Ovary (tissue), 9 donors: ENCODE measurements around the gene CCL14. TPM values are rescaled to one million over a fixed set of nuclear protein-coding genes. Genes with fewer than 3 reads are reported as not detected.

Experiments
- DNase-seq, 5 donors: peaks; one replicate each; pipeline ENCODE4 v3.0.0-alpha.2; 2019 to 2020
- H3K27ac ChIP-seq, 2 donors: fragments of 200-600 bp; one replicate each; pipeline versions ENCODE4 v1.5.1 to v1.8.0; 2019 to 2022
- H3K27me3 ChIP-seq: fragments of 200-600 bp; one replicate; pipeline ENCODE4 v1.8.0; 2022
- H3K36me3 ChIP-seq: fragments of 200-600 bp; sonication (generic); one replicate; pipeline ENCODE4 v1.5.1; 2019
- H3K4me1 ChIP-seq: one replicate; pipeline ENCODE4 v1.8.1; 2013; ENCODE audit warnings: mild to moderate bottlenecking, moderate library complexity; ENCODE audit not compliant: insufficient read depth
- H3K4me3 ChIP-seq: fragments of 200-600 bp; sonication (generic); one replicate; pipeline ENCODE4 v1.5.1; 2017
- H3K9me3 ChIP-seq, 2 donors: fragments of 200-600 bp in 1 of 2; sonication (generic) in 1 of 2; one replicate each; pipeline versions ENCODE4 v1.5.1 to v1.8.1; 2013 to 2019; ENCODE audit warnings: mild to moderate bottlenecking in 1 of 2, moderate library complexity in 1 of 2
- EP300 ChIP-seq: sonication (generic); formaldehyde crosslinking; IDR thresholded peaks from one replicate; pipeline ENCODE4 v1.6.1; 2017; ENCODE audit warnings: antibody characterized with exemption
- POLR2A ChIP-seq: fragments of 450-650 bp; IDR thresholded peaks from one replicate; pipeline ENCODE4 v1.6.1; 2017; ENCODE audit warnings: antibody characterized with exemption, mild to moderate bottlenecking, moderate library complexity
- whole genome bisulfite sequencing, 3 donors: extraction: QIAGEN DNeasy Blood & Tissue Kit in 1 of 3; methylation state at CpG; one replicate each; pipeline versions ENCODE4 v1.1.5 to v1.1.7; 2013 to 2017; 5-methylcytosine and 5-hydroxymethylcytosine counted together
- intact Hi-C, 4 donors: fragments of 100-400 bp; cut with DNase I; formaldehyde crosslinking; loops; one replicate each; pipeline versions ENCODE4 v1.11.0 to v1.15.1; 2022 to 2023
- polyA plus RNA-seq, 2 donors: library from polyadenylated mRNA; stranded (reverse); fragments of 200-250 nt in 1 of 2; fragments of 350-450 nt in 1 of 2; fragmentation: Illumina TruSeq in 1 of 2; extraction: RNeasy Lipid Tissue Mini Kit (QIAGEN cat#74804) in 1 of 2; gene quantifications; one replicate each; pipeline ENCODE4 v1.2.3, GENCODE V29; 2013 to 2014
- total RNA-seq, 7 donors: library from RNA; depleted of rRNA in 2 of 7; stranded (reverse); fragments of >200 nt in 2 of 7; fragmentation: NEBNext Ultra II Directional in 3 of 7; extraction: Animal tissue kit (Norgen Biotek cat#: 25700) in 3 of 7; gene quantifications; one replicate each; pipeline versions ENCODE4 v1.1.0 to v1.2.4, GENCODE V29; 2016 to 2023
- TF ChIP-seq, protein P1 (sequence below), 3 donors: fragments of 450-650 bp in 2 of 3; fragments of 200-600 bp in 1 of 3; IDR thresholded peaks; one replicate each; pipeline versions ENCODE4 v1.5.1 to v1.8.0; 2016 to 2022; ENCODE audit warnings: antibody characterized with exemption in 3 of 3, mild to moderate bottlenecking in 1 of 3
- donor health status: DM: no; HTN: no; CAD: no; lungs with moderate emphysema.
- donor health status: DM: no; HTN: no; CAD: no.
- donor health status: Bipolar disorder and iron deficiency.
- donor health status: DM: yes; HTN: yes; CAD: no.
- donor health status: DM: no; HTN: no; CAD: no.
- donor health status: DM: yes; HTN: yes; CAD: no.

The CCL14 gene
- total and polyA plus RNA-seq, 9 donors: 3.3 to 411 (median 15.1) TPM

DNA sequence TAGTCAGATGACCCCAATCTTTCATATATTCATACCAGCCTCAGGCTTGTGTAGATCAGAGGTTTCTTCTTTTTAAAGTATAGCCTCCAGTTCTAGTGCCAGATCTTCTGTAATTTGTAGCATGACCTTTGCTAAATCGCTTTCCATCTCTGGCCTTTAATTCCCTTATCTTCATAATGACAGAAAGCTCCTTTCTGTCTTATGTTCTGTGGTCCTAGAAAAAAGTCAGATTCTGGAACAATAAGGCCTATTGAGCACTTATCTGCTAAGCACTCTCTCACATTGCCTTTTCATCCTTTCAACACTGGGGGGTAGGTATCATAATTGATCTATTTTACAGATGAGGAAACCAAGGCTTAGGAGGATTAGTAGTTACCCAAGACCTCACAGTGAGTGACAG, 14.5 kb downstream of the CCL14 start:
- H3K27me3 ChIP-seq: no peaks in the 10 kb centered on the region
- no peaks in the 10 kb centered on the region for H3K36me3 ChIP-seq
- intact Hi-C loops: loop anchor here in 2 of 4 donors (10.0 kb wide), 2 partner anchors 503 to 513 kb away; partner anchors contain the start of gene ZNHIT3 (in 1 of the 2)
- 86 to 91% (median 89%) methylated on average over 1 of the region's 1 CpG for WGBS, 3 donors
- no peaks in the 10 kb centered on the region for H3K9me3 ChIP-seq
- TF ChIP-seq, protein P1, sequence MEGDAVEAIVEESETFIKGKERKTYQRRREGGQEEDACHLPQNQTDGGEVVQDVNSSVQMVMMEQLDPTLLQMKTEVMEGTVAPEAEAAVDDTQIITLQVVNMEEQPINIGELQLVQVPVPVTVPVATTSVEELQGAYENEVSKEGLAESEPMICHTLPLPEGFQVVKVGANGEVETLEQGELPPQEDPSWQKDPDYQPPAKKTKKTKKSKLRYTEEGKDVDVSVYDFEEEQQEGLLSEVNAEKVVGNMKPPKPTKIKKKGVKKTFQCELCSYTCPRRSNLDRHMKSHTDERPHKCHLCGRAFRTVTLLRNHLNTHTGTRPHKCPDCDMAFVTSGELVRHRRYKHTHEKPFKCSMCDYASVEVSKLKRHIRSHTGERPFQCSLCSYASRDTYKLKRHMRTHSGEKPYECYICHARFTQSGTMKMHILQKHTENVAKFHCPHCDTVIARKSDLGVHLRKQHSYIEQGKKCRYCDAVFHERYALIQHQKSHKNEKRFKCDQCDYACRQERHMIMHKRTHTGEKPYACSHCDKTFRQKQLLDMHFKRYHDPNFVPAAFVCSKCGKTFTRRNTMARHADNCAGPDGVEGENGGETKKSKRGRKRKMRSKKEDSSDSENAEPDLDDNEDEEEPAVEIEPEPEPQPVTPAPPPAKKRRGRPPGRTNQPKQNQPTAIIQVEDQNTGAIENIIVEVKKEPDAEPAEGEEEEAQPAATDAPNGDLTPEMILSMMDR (IDR thresholded peaks at IDR 0.05): no peak
- TF ChIP-seq POLR2A (no peak), EP300 (no peak)
- no peak overlapping the region for H3K27ac ChIP-seq
- no peak overlapping the region for H3K4me3 ChIP-seq
- no peak for DNase-seq
- no peaks in the 10 kb centered on the region for H3K4me1 ChIP-seq

DNA sequence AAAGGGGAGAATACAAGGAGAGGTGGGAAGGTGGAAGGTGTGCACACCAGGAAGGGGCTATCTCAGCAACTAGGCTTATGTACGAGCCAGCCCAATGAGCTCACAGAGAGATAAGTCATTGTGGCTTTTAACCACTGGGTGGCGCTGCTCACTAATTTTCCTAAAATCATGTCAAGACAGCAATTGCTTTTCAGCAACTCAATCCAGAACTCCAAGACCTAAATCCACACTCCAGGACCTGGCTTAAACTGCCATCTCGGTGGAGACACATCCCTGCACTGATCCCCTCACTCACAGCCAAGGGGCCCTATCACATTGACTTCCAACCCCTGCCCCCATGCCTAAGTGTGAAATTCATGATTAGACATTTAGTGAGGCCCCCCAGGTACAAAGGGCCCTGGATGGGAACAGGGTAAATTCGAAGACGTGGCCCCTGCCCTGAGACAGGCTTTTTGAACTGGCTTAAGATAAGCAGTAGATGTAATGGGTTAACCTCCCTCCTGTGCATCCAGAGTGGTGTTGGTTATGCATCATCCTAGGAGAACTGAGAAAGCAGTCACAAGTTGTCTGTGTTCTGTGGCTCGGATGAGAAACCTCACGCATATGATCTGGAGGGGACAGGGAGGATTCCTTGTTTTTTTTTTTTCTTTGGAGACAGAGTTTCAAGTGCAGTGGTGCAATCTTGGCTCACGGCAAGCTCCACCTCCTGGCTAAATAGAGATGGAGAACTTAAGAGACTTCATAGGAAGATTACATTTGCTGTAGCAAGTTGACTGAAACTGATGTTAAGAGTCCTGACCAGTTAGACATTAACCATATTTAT, 16.8 kb downstream of the CCL14 start:
- DNase-seq: peak; percentile 28 to 80 (median 67)
- 39 to 40% (median 39%) methylated on average over 8 of the region's 8 CpGs for WGBS, 3 donors
- no peaks in the 10 kb centered on the region for H3K36me3 ChIP-seq
- no peaks in the 10 kb centered on the region for H3K9me3 ChIP-seq
- no peaks in the 10 kb centered on the region for H3K27me3 ChIP-seq
- intact Hi-C loops: loop anchor here in 2 of 4 donors (10.0 kb wide), 2 partner anchors 505 to 515 kb away; partner anchors contain the start of gene ZNHIT3 (in 1 of the 2)
- H3K4me3 ChIP-seq: no peak overlapping the region
- no peak overlapping the region for H3K27ac ChIP-seq
- H3K4me1 ChIP-seq: no peaks in the 10 kb centered on the region
- no peak for TF ChIP-seq EP300
- TF ChIP-seq, protein P1 (IDR thresholded peaks at IDR 0.05): peak; percentile 48 to 62 (median 60)

DNA sequence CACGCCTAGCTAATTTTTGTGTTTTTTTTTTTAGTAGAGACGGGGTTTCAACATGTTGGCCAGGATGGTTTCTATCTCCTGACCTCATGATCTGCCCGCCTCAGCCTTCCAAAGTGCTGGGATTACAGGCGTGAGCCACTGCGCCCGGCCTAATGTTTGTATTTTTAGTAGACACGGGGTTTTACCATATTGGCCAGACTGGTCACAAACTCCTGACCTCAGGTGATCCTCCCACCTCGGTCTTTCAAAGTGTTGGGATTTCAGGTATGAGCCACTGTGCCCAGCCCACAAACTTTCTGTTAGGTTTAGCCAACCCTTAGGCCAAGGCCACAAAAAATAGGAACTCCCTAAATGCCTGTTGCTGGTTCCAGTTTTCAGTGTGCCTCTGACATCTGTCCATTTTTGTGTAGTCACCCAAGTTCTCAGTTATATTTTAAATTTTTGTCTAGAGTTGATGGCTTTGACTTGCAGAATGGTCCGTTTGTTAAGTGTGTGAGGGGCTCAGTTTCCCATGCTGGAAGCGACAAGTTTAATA, 17.9 kb downstream of the CCL14 start:
- Histone ChIP-seq H3K27me3 (no peaks in the 10 kb centered on the region), H3K27ac (no peak overlapping the region), H3K4me1 (no peaks in the 10 kb centered on the region), H3K4me3 (no peak overlapping the region), H3K9me3 (no peaks in the 10 kb centered on the region), H3K36me3 (no peaks in the 10 kb centered on the region)
- intact Hi-C loops: no loop called here
- no peak for DNase-seq
- TF ChIP-seq, protein P1 (IDR thresholded peaks at IDR 0.05): no peak
- no peak for TF ChIP-seq POLR2A
- TF ChIP-seq EP300: no peak
- 71 to 76% (median 71%) methylated on average over 10 of the region's 10 CpGs for WGBS, 3 donors

DNA sequence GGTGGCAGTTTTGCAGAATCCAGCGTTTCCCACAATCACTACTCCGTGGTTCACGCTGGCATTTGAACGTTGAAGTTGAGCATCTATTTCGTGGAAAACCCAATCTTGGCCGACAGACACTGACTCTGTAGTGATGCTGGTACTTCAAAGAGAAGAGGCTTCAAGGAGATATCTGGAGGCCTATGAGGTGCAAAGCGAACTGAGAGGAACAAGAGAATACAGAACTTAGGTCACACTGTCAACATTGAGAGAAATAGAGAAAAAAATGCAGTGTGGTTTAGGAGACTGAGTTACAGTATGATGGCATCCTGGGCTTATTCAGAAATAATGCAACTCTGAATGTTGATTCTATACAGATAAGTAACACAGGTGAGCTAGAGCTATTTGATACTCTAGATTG, 21.3 kb downstream of the CCL14 start:
- intact Hi-C loops: no loop called here
- no peak for TF ChIP-seq EP300
- TF ChIP-seq POLR2A: no peak
- TF ChIP-seq, protein P1 (IDR thresholded peaks at IDR 0.05): no peak

More for the DNA sequence above, 21.3 kb downstream of the CCL14 start:
- H3K27me3 ChIP-seq: no peaks in the 10 kb centered on the region
- DNase-seq: no peak
- H3K27ac ChIP-seq: no peak overlapping the region
- no peaks in the 10 kb centered on the region for H3K36me3 ChIP-seq
- H3K9me3 ChIP-seq: no peaks in the 10 kb centered on the region
- no peaks in the 10 kb centered on the region for H3K4me1 ChIP-seq
- WGBS, 3 donors: 88 to 91% (median 91%) methylated on average over 7 of the region's 7 CpGs
- no peak overlapping the region for H3K4me3 ChIP-seq
